Gastrocnemius medialis (tissue), 4 donors: Measurements from ENCODE around the gene DLAT. TPM values are rescaled to one million over a fixed set of nuclear protein-coding genes. Genes with fewer than 3 reads are reported as not detected.

ENCODE experiments used
- ATAC-seq, 2 donors: fragments of 150-250 bp; one replicate each; pipeline ENCODE4 v1.9.1; 2016
- DNase-seq, 2 donors: peaks; one replicate each; pipeline ENCODE4 v3.0.0-alpha.2; 2019
- H3K27ac ChIP-seq, 4 donors: fragments of 200-600 bp; sonication (generic); 1 replicate in 1 of 4; 2 replicates in 3 of 4; pipeline ENCODE4 v1.5.1; 2016 to 2018; ENCODE audit warnings: mild to moderate bottlenecking in 2 of 4, moderate library complexity in 1 of 4
- H3K27me3 ChIP-seq, 3 donors: fragments of 200-600 bp; sonication (generic) in 2 of 3; 1 replicate in 1 of 3; 2 replicates in 2 of 3; pipeline versions ENCODE4 v1.5.1 to v1.6.0; 2016 to 2019; ENCODE audit warnings: mild to moderate bottlenecking in 1 of 3, moderate library complexity in 1 of 3
- H3K36me3 ChIP-seq, 2 donors: fragments of 200-600 bp; sonication (generic) in 1 of 2; one replicate each; pipeline ENCODE4 v1.5.1; 2017 to 2018
- H3K4me1 ChIP-seq, 2 donors: fragments of 200-600 bp; sonication (generic) in 1 of 2; one replicate each; pipeline ENCODE4 v1.5.1; 2016 to 2017; ENCODE audit warnings: mild to moderate bottlenecking in 2 of 2
- H3K4me3 ChIP-seq, 4 donors: fragments of 200-600 bp; sonication (generic) in 3 of 4; 1 replicate in 1 of 4; 2 replicates in 3 of 4; pipeline ENCODE4 v1.5.1; 2016 to 2019; ENCODE audit warnings: mild to moderate bottlenecking in 2 of 4
- H3K9me3 ChIP-seq, 3 donors: fragments of 200-600 bp; sonication (generic) in 2 of 3; 1 replicate in 1 of 3; 2 replicates in 2 of 3; pipeline ENCODE4 v1.5.1; 2016 to 2019
- CTCF ChIP-seq, 5 experiments: fragments of 450-650 bp in 3 of 5; fragments of 200-600 bp in 2 of 5; sonication (generic) in 2 of 5; IDR thresholded peaks in 4 of 5; conservative IDR thresholded peaks in 1 of 5; 1 replicate in 4 of 5; 2 replicates in 1 of 5; pipeline ENCODE4 v1.5.1; 2016 to 2019; ENCODE audit warnings: antibody characterized with exemption in 5 of 5, mild to moderate bottlenecking in 3 of 5, moderate library complexity in 3 of 5
- POLR2A ChIP-seq, 2 donors: fragments of 450-650 bp; IDR thresholded peaks; one replicate each; pipeline ENCODE4 v1.6.1; 2017; ENCODE audit warnings: antibody characterized with exemption in 2 of 2, mild to moderate bottlenecking in 2 of 2, moderate library complexity in 2 of 2
- in situ Hi-C, 4 donors: fragments of 200-750 bp; cut with MboI; loops; one replicate each; pipeline versions ENCODE4 v1.15.0 to v1.8.0; 2017; ENCODE audit warnings: low sequenced_read_pairs in 4 of 4
- intact Hi-C: fragments of 100-400 bp; cut with DNase I; formaldehyde crosslinking; loops from one replicate; pipeline ENCODE4 v1.15.1; 2023; ENCODE audit warnings: low total_unique reads
- total RNA-seq, 4 donors: library from RNA; depleted of rRNA; stranded (reverse); fragments of >200 nt; gene quantifications; one replicate each; pipeline versions ENCODE4 v1.1.0 to v1.2.3, GENCODE V29; 2016

Gene DLAT
- 100 to 1,000 TPM in 1 of 4 donors, 10 to 100 TPM in 3; 60.1 to 117 (median 67.8) TPM for total RNA-seq

GRCh38 chr11:112024773-112025678 lies at the start of gene DLAT:
DLAT (plus strand) TSS chr11:112025408; CDS start chr11:112025473, 65 bp downstream.
- H3K4me3 ChIP-seq = peak within 1 kb of the TSS; percentile 92 to 96 (median 94)
- H3K4me1 ChIP-seq = peaks cover 11 to 17% of the 10 kb centered on the region in 2 donors
- intact Hi-C loops = loop anchor here (5.0 kb wide), 1 partner anchor 62 kb away; the partner anchor contains the start of genes SDHD and TIMM8B
- ATAC-seq = peak; percentile 94 to 95
- no peak for TF ChIP-seq CTCF (IDR thresholded peaks at IDR 0.05 in 4 of 5, conservative IDR thresholded peaks at IDR 0.05 in 1 of 5)
- peak; percentile 35 to 68 for TF ChIP-seq POLR2A (IDR thresholded peaks at IDR 0.05)
- no peaks in the 10 kb centered on the region for H3K9me3 ChIP-seq
- H3K36me3 ChIP-seq = peaks cover 0 to 15% of the 10 kb centered on the region in 2 donors
- in situ Hi-C loops = no loop called here
- H3K27me3 ChIP-seq = no peaks in the 10 kb centered on the region
- peak; percentile 80 to 88 for DNase-seq
- peak within 1 kb of the TSS; percentile 89 to 98 (median 94) for H3K27ac ChIP-seq

- Histone ChIP-seq H3K36me3 (no peaks in the 10 kb centered on the region), H3K27me3 (no peaks in the 10 kb centered on the region), H3K4me1 (peaks cover 16 to 25% of the 10 kb centered on the region in 2 donors), H3K4me3 (peak overlapping the region; percentile 60 to 81 (median 75)), H3K9me3 (no peaks in the 10 kb centered on the region), H3K27ac (peak overlapping the region; percentile 70 to 83 (median 76))
- in situ Hi-C loops (no loop called here), intact Hi-C loops (loop anchor here (5.0 kb wide), 1 partner anchor 99 kb away; the partner anchor contains the start of genes CFAP68 and FDXACB1)
- ATAC-seq (no peak), DNase-seq (no peak)
- TF ChIP-seq POLR2A (IDR thresholded peaks at IDR 0.05) (no peak), CTCF (IDR thresholded peaks at IDR 0.05 in 4 of 5, conservative IDR thresholded peaks at IDR 0.05 in 1 of 5) (no peak)
Observed at GRCh38 chr11:111976119-111976766, 49.0 kb upstream of the DLAT start.

GRCh38 chr11:111976767-111977145 lies 48.5 kb upstream of the DLAT start:
- Histone ChIP-seq H3K4me3 (peak overlapping the region; percentile 60 to 81 (median 75)), H3K27me3 (no peaks in the 10 kb centered on the region), H3K36me3 (no peaks in the 10 kb centered on the region), H3K9me3 (no peaks in the 10 kb centered on the region), H3K27ac (peak overlapping the region; percentile 70 to 83 (median 76)), H3K4me1 (peaks cover 17 to 25% of the 10 kb centered on the region in 2 donors)
- intact Hi-C loops = loop anchor here (5.0 kb wide), 1 partner anchor 99 kb away; the partner anchor contains the start of genes CFAP68 and FDXACB1
- TF ChIP-seq CTCF (IDR thresholded peaks at IDR 0.05 in 4 of 5, conservative IDR thresholded peaks at IDR 0.05 in 1 of 5) (no peak), POLR2A (IDR thresholded peaks at IDR 0.05) (no peak)
- in situ Hi-C loops = no loop called here
- peak; percentile 40 to 51 for ATAC-seq
- DNase-seq = no peak

GRCh38 chr11:111977146-111978027 lies 47.8 kb upstream of the DLAT start:
- Histone ChIP-seq H3K36me3 (no peaks in the 10 kb centered on the region), H3K9me3 (no peaks in the 10 kb centered on the region), H3K4me3 (peak overlapping the region; percentile 60 to 81 (median 75)), H3K27me3 (no peaks in the 10 kb centered on the region), H3K27ac (peak overlapping the region; percentile 70 to 83 (median 76)), H3K4me1 (peaks cover 24 to 25% of the 10 kb centered on the region in 2 donors)
- TF ChIP-seq CTCF (IDR thresholded peaks at IDR 0.05 in 4 of 5, conservative IDR thresholded peaks at IDR 0.05 in 1 of 5) = no peak
- peak in 1 of 2 donors; percentile 33 for TF ChIP-seq POLR2A (IDR thresholded peaks at IDR 0.05)
- DNase-seq (peak; percentile 33 to 51), ATAC-seq (peak; percentile 64 to 68)
- intact Hi-C loops (loop anchor here (5.0 kb wide), 1 partner anchor 100 kb away; the partner anchor contains the start of genes CFAP68 and FDXACB1), in situ Hi-C loops (no loop called here)
